MM.1S (cell line): Measurements from ENCODE around the gene RDH13.

Experiments used
- DNase-seq: peaks from one replicate; pipeline ENCODE4 v3.0.0-alpha.2; 2015
- H2AFZ ChIP-seq: fragments of 300-600 bp; sonication (generic); 2 replicates; pipeline ENCODE4 v1.6.0; 2016; ENCODE audit warnings: antibody characterized with exemption, low read length
- H3F3A ChIP-seq: fragments of 300-600 bp; sonication (generic); 2 replicates; pipeline ENCODE4 v1.6.1; 2016; ENCODE audit warnings: mild to moderate bottlenecking, antibody characterized with exemption, low read length, moderate library complexity, mixed read lengths; ENCODE audit not compliant: insufficient read depth
- H3K27ac ChIP-seq: fragments of 300-600 bp; sonication (generic); 2 replicates; pipeline ENCODE4 v1.5.1; 2016; ENCODE audit warnings: mild to moderate bottlenecking, low read length
- H3K27me3 ChIP-seq: fragments of 300-600 bp; sonication (generic); replicated peaks from 2 replicates; pipeline ENCODE4 v1.6.0; 2016; ENCODE audit warnings: low read length; ENCODE audit not compliant: insufficient read depth
- H3K36me3 ChIP-seq: fragments of 300-600 bp; sonication (generic); replicated peaks from 2 replicates; pipeline ENCODE4 v1.6.1; 2016; ENCODE audit warnings: mild to moderate bottlenecking, low read length, mixed read lengths; ENCODE audit not compliant: insufficient read depth
- H3K4me1 ChIP-seq: fragments of 300-600 bp; sonication (generic); 2 replicates; pipeline ENCODE4 v1.6.1; 2016; ENCODE audit warnings: low read length, mixed read lengths
- H3K4me2 ChIP-seq: fragments of 300-600 bp; sonication (generic); 2 replicates; pipeline ENCODE4 v1.6.0; 2016; ENCODE audit warnings: low read depth, low read length
- H3K4me3 ChIP-seq: fragments of 300-600 bp; sonication (generic); 2 replicates; pipeline ENCODE4 v1.5.1; 2016; ENCODE audit warnings: low read length, mixed read lengths
- H3K79me2 ChIP-seq: fragments of 300-600 bp; sonication (generic); 2 replicates; pipeline ENCODE4 v1.6.1; 2016; ENCODE audit warnings: mixed run types, low read length, mixed read lengths
- H3K9ac ChIP-seq: fragments of 300-600 bp; sonication (generic); 2 replicates; pipeline ENCODE4 v1.6.1; 2016; ENCODE audit warnings: low read length, mixed read lengths
- H3K9me2 ChIP-seq: fragments of 300-600 bp; sonication (generic); replicated peaks from 2 replicates; pipeline ENCODE4 v1.6.1; 2016; ENCODE audit warnings: mild to moderate bottlenecking, low read length, mixed read lengths; ENCODE audit not compliant: insufficient read depth
- H3K9me3 ChIP-seq: fragments of 300-600 bp; sonication (generic); replicated peaks from 2 replicates; pipeline ENCODE4 v1.6.1; 2016; ENCODE audit warnings: mild to moderate bottlenecking, low read length, mixed read lengths; ENCODE audit not compliant: insufficient read depth
- H4K20me1 ChIP-seq: fragments of 300-600 bp; sonication (generic); 2 replicates; pipeline ENCODE4 v1.6.1; 2016; ENCODE audit warnings: mild to moderate bottlenecking, low read length, moderate library complexity, mixed read lengths; ENCODE audit not compliant: insufficient read depth
- CTCF ChIP-seq: fragments of 300-600 bp; sonication (generic); IDR thresholded peaks from 2 replicates; pipeline ENCODE4 v1.5.1; 2016; ENCODE audit warnings: antibody characterized with exemption, low read length, mixed read lengths
- EZH2 ChIP-seq: fragments of 300-600 bp; sonication (generic); optimal IDR thresholded peaks from 2 replicates; pipeline ENCODE3; 2017; ENCODE audit warnings: low read depth, mild to moderate bottlenecking, antibody characterized with exemption, low read length, mixed read lengths
- EZH2phosphoT487 ChIP-seq: fragments of 300-600 bp; sonication (generic); IDR thresholded peaks from 2 replicates; pipeline ENCODE4 v1.6.1; 2018; ENCODE audit warnings: antibody characterized with exemption, low read length

The RDH13 gene

GRCh38 chr19:55058781-55059610 is 4.0 kb downstream of the RDH13 start:
- Histone ChIP-seq H2AFZ (no peak overlapping the region), H3F3A (no peaks in the 10 kb centered on the region), H3K27me3 (no peaks in the 10 kb centered on the region), H3K27ac (no peak overlapping the region), H4K20me1 (no peaks in the 10 kb centered on the region), H3K79me2 (peaks cover 44% of the 10 kb centered on the region), H3K9ac (no peak overlapping the region), H3K4me2 (no peak overlapping the region), H3K36me3 (no peaks in the 10 kb centered on the region; the same call in none of the 2 replicates), H3K9me2 (no peaks in the 10 kb centered on the region), H3K9me3 (no peaks in the 10 kb centered on the region), H3K4me3 (no peak overlapping the region), H3K4me1 (no peaks in the 10 kb centered on the region)
- TF ChIP-seq EZH2phosphoT487 (no peak), CTCF (no peak), EZH2 (no peak)
- no peak for DNase-seq

GRCh38 chr19:55056827-55057226 is 6.1 kb downstream of the RDH13 start:
- no peak overlapping the region for H3K4me2 ChIP-seq
- H3F3A ChIP-seq = no peaks in the 10 kb centered on the region
- no peak for TF ChIP-seq EZH2phosphoT487
- TF ChIP-seq EZH2 = no peak
- no peak for TF ChIP-seq CTCF
- DNase-seq = no peak
- H3K4me3 ChIP-seq = no peak overlapping the region
- no peak overlapping the region for H3K27ac ChIP-seq
- no peak overlapping the region for H3K9ac ChIP-seq
- H3K4me1 ChIP-seq = no peaks in the 10 kb centered on the region
- H3K27me3 ChIP-seq = no peaks in the 10 kb centered on the region
- H3K9me2 ChIP-seq = no peaks in the 10 kb centered on the region
- H3K9me3 ChIP-seq = no peaks in the 10 kb centered on the region
- H4K20me1 ChIP-seq = no peaks in the 10 kb centered on the region
- H2AFZ ChIP-seq = no peak overlapping the region
- H3K79me2 ChIP-seq = peaks cover 39% of the 10 kb centered on the region
- H3K36me3 ChIP-seq = peaks cover 5% of the 10 kb centered on the region

GRCh38 chr19:55053735-55054134 is 9.2 kb downstream of the RDH13 start:
- peaks cover 10% of the 10 kb centered on the region for H3K36me3 ChIP-seq
- no peak overlapping the region for H2AFZ ChIP-seq
- no peaks in the 10 kb centered on the region for H3K9me3 ChIP-seq
- H3K4me3 ChIP-seq = no peak overlapping the region
- H3K27ac ChIP-seq = no peak overlapping the region
- no peaks in the 10 kb centered on the region for H3K27me3 ChIP-seq
- H4K20me1 ChIP-seq = no peaks in the 10 kb centered on the region
- H3K4me2 ChIP-seq = no peak overlapping the region
- H3F3A ChIP-seq = no peaks in the 10 kb centered on the region
- no peak for TF ChIP-seq EZH2phosphoT487
- no peak for TF ChIP-seq CTCF
- no peak for TF ChIP-seq EZH2
- H3K9ac ChIP-seq = no peak overlapping the region
- no peak for DNase-seq
- peaks cover 38% of the 10 kb centered on the region for H3K79me2 ChIP-seq
- no peaks in the 10 kb centered on the region for H3K4me1 ChIP-seq
- no peaks in the 10 kb centered on the region for H3K9me2 ChIP-seq
